GM23338 (cell line): Measurements from ENCODE around the gene ATL2. TPM values are rescaled to one million over a fixed set of nuclear protein-coding genes. Genes with fewer than 3 reads are reported as not detected.

Source experiments
- ATAC-seq: fragments of 200-7000 bp; cut with Tn5 transposase; 3 replicates; pipeline ENCODE4 v1.9.1; 2020
- DNase-seq: peaks from one replicate; pipeline ENCODE4 v3.0.0-alpha.2; 2015; ENCODE audit warnings: low spot score
- H2AFZ ChIP-seq: fragments of 200-600 bp; sonication (generic); 2 replicates; pipeline ENCODE4 v1.8.0; 2016; ENCODE audit warnings: antibody characterized with exemption, mild to moderate bottlenecking, moderate library complexity
- H3F3A ChIP-seq: fragments of 200-600 bp; sonication (generic); replicated peaks from 2 replicates; pipeline ENCODE4 v1.8.0; 2017; ENCODE audit warnings: antibody characterized with exemption, mixed run types, low read depth
- H3K27ac ChIP-seq: fragments of 200-600 bp; sonication (generic); 2 replicates; pipeline ENCODE4 v1.6.1; 2016; ENCODE audit warnings: low read depth
- H3K27me3 ChIP-seq: fragments of 200-600 bp; sonication (generic); 2 replicates; pipeline ENCODE4 v1.8.0; 2016; ENCODE audit warnings: mild to moderate bottlenecking, mixed run types, moderate library complexity; ENCODE audit not compliant: insufficient read depth
- H3K36me3 ChIP-seq: fragments of 200-600 bp; sonication (generic); 2 replicates; pipeline ENCODE4 v1.8.0; 2016; ENCODE audit warnings: mild to moderate bottlenecking; ENCODE audit not compliant: insufficient read depth
- H3K4me1 ChIP-seq: fragments of 200-600 bp; sonication (generic); 2 replicates; pipeline ENCODE4 v1.8.0; 2016; ENCODE audit warnings: mild to moderate bottlenecking, moderate library complexity; ENCODE audit not compliant: insufficient read depth
- H3K4me2 ChIP-seq: fragments of 200-600 bp; sonication (generic); 2 replicates; pipeline ENCODE4 v1.7.1; 2017; ENCODE audit warnings: mixed run types
- H3K4me3 ChIP-seq: fragments of 200-600 bp; sonication (generic); 2 replicates; pipeline ENCODE4 v1.6.1; 2016; ENCODE audit warnings: mixed run types
- H3K79me2 ChIP-seq: fragments of 200-600 bp; sonication (generic); replicated peaks from 2 replicates; pipeline ENCODE4 v1.8.0; 2017; ENCODE audit warnings: mild to moderate bottlenecking; ENCODE audit not compliant: insufficient read depth
- H3K9me2 ChIP-seq: fragments of 200-600 bp; sonication (generic); 2 replicates; pipeline ENCODE4 v1.8.0; 2017; ENCODE audit not compliant: insufficient read depth
- H4K20me1 ChIP-seq: fragments of 200-600 bp; sonication (generic); replicated peaks from 2 replicates; pipeline ENCODE4 v1.8.0; 2017; ENCODE audit warnings: mild to moderate bottlenecking; ENCODE audit not compliant: insufficient read depth
- H3K27ac Mint-ChIP-seq: 2 replicates; pipeline ENCODE4 v1.8.0; 2020; ENCODE audit warnings: inconsistent platforms, mild to moderate bottlenecking, moderate library complexity, mixed read lengths
- H3K27me3 Mint-ChIP-seq: 3 replicates; pipeline ENCODE4 v1.8.0; 2022; ENCODE audit warnings: low read depth, mild to moderate bottlenecking, moderate library complexity, mixed read lengths, inconsistent platforms; ENCODE audit not compliant: insufficient read depth, poor library complexity
- H3K36me3 Mint-ChIP-seq: 3 replicates; pipeline ENCODE4 v1.8.0; 2021; ENCODE audit warnings: low read depth, mild to moderate bottlenecking, inconsistent platforms, moderate library complexity, mixed read lengths
- H3K4me1 Mint-ChIP-seq: 3 replicates; pipeline ENCODE4 v1.8.0; 2020; ENCODE audit warnings: mild to moderate bottlenecking, inconsistent platforms, mixed read lengths
- H3K4me3 Mint-ChIP-seq: 3 replicates; pipeline ENCODE4 v1.8.0; 2021; ENCODE audit warnings: moderate library complexity, mild to moderate bottlenecking, inconsistent platforms, mixed read lengths
- H3K9me3 Mint-ChIP-seq: 3 replicates; pipeline ENCODE4 v1.8.0; 2020; ENCODE audit warnings: moderate library complexity, mild to moderate bottlenecking, inconsistent platforms, mixed read lengths
- CREB1 ChIP-seq: fragments of 250-450 bp; sonication (Bioruptor Pico); IDR thresholded peaks from 2 replicates; pipeline ENCODE4 v1.5.0; 2020; ENCODE audit warnings: low read depth, mild to moderate bottlenecking, moderate library complexity
- EZH2 ChIP-seq: fragments of 200-600 bp; sonication (generic); IDR thresholded peaks from one replicate; pipeline ENCODE4 v1.8.0; 2017; ENCODE audit warnings: antibody characterized with exemption, mild to moderate bottlenecking, low read depth; ENCODE audit not compliant: unreplicated experiment
- EZH2phosphoT487 ChIP-seq: fragments of 200-600 bp; sonication (generic); IDR thresholded peaks from one replicate; pipeline ENCODE4 v1.8.1; 2018; ENCODE audit warnings: antibody characterized with exemption; ENCODE audit not compliant: unreplicated experiment
- JUNB ChIP-seq: IDR thresholded peaks from one replicate; pipeline ENCODE4 v1.6.1; 2016; ENCODE audit warnings: antibody characterized with exemption; ENCODE audit not compliant: unreplicated experiment
- NANOG ChIP-seq: IDR thresholded peaks from 2 replicates; pipeline ENCODE4 v1.6.1; 2016; ENCODE audit warnings: antibody characterized with exemption, borderline replicate concordance
- POLR2AphosphoS5 ChIP-seq: IDR thresholded peaks from 2 replicates; pipeline ENCODE4 v1.6.1; 2016; ENCODE audit warnings: antibody characterized with exemption, low read depth
- REST ChIP-seq: IDR thresholded peaks from one replicate; pipeline ENCODE4 v1.6.1; 2018; ENCODE audit warnings: antibody characterized with exemption; ENCODE audit not compliant: unreplicated experiment
- STAT1 ChIP-seq: IDR thresholded peaks from one replicate; pipeline ENCODE4 v1.6.1; 2016; ENCODE audit warnings: antibody characterized with exemption; ENCODE audit not compliant: unreplicated experiment
- ZNF114 ChIP-seq: fragments of 250-450 bp; sonication (Bioruptor Pico); IDR thresholded peaks from 2 replicates; pipeline ENCODE4 v1.5.0; 2020; ENCODE audit warnings: mild to moderate bottlenecking, moderate library complexity
- ZNF331 ChIP-seq: fragments of 250-450 bp; sonication (Bioruptor Pico); IDR thresholded peaks from 2 replicates; pipeline ENCODE4 v1.5.0; 2020; ENCODE audit warnings: low read depth, mild to moderate bottlenecking, moderate library complexity
- polyA plus RNA-seq: library from polyadenylated mRNA; unstranded; fragments of >200 nt; fragmentation: Nextera tagmentation; extraction: Ambion mirVana; gene quantifications from 2 replicates; pipeline ENCODE4 v1.2.1, GENCODE V29; 2016
- total RNA-seq: library from RNA; depleted of rRNA; stranded (reverse); fragments of >200 nt; shearing (Covaris generic); gene quantifications from 2 replicates; pipeline ENCODE4 v1.2.3, GENCODE V29; 2014
- TF ChIP-seq, protein P1 (sequence below): fragments of 250-450 bp; sonication (Bioruptor Pico); IDR thresholded peaks from 2 replicates; pipeline ENCODE4 v1.5.0; 2020; ENCODE audit warnings: mild to moderate bottlenecking, moderate library complexity
- TF ChIP-seq, protein P2 (sequence below): IDR thresholded peaks from 2 replicates; pipeline ENCODE4 v1.6.1; 2016; ENCODE audit warnings: antibody characterized with exemption
- TF ChIP-seq, protein P3 (sequence below), 2 experiments: fragments of 200-600 bp in 1 of 2; sonication (generic) in 1 of 2; conservative IDR thresholded peaks; 2 replicates each; pipeline versions ENCODE4 v1.5.1 to v1.6.1; 2016 to 2017; ENCODE audit warnings: antibody characterized with exemption in 2 of 2, low read depth in 2 of 2, mild to moderate bottlenecking in 2 of 2, moderate library complexity in 1 of 2

The ATL2 gene
- total and polyA plus RNA-seq, 2 experiments from 2014 or later = 30.2 to 140 TPM

DNA sequence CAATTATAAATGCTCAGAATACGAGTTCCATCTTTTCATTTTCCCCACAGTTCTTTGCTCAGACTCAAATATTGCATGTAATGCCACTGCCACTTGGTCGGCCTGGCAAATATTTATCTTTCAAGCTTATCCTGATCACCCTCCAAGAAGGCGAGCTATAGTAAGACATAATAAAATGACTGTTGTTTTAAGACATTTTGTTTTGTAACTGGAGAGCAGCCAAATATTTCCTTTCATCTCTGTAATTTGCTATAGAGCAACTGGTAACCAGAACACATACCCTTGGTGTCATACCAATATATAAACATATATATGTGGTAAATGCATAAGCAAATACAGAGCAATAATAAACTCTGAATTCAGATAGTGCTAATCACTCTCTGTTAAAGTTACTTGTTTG is 7.3 kb upstream of the ATL2 start:
- no peak for ATAC-seq
- H3K4me1 ChIP-seq = 0 out of 2 replicates have a peak, but pooled peaks cover 7% of the 10 kb centered on the region
- no peaks in the 10 kb centered on the region for H3F3A ChIP-seq
- TF ChIP-seq, protein P1, sequence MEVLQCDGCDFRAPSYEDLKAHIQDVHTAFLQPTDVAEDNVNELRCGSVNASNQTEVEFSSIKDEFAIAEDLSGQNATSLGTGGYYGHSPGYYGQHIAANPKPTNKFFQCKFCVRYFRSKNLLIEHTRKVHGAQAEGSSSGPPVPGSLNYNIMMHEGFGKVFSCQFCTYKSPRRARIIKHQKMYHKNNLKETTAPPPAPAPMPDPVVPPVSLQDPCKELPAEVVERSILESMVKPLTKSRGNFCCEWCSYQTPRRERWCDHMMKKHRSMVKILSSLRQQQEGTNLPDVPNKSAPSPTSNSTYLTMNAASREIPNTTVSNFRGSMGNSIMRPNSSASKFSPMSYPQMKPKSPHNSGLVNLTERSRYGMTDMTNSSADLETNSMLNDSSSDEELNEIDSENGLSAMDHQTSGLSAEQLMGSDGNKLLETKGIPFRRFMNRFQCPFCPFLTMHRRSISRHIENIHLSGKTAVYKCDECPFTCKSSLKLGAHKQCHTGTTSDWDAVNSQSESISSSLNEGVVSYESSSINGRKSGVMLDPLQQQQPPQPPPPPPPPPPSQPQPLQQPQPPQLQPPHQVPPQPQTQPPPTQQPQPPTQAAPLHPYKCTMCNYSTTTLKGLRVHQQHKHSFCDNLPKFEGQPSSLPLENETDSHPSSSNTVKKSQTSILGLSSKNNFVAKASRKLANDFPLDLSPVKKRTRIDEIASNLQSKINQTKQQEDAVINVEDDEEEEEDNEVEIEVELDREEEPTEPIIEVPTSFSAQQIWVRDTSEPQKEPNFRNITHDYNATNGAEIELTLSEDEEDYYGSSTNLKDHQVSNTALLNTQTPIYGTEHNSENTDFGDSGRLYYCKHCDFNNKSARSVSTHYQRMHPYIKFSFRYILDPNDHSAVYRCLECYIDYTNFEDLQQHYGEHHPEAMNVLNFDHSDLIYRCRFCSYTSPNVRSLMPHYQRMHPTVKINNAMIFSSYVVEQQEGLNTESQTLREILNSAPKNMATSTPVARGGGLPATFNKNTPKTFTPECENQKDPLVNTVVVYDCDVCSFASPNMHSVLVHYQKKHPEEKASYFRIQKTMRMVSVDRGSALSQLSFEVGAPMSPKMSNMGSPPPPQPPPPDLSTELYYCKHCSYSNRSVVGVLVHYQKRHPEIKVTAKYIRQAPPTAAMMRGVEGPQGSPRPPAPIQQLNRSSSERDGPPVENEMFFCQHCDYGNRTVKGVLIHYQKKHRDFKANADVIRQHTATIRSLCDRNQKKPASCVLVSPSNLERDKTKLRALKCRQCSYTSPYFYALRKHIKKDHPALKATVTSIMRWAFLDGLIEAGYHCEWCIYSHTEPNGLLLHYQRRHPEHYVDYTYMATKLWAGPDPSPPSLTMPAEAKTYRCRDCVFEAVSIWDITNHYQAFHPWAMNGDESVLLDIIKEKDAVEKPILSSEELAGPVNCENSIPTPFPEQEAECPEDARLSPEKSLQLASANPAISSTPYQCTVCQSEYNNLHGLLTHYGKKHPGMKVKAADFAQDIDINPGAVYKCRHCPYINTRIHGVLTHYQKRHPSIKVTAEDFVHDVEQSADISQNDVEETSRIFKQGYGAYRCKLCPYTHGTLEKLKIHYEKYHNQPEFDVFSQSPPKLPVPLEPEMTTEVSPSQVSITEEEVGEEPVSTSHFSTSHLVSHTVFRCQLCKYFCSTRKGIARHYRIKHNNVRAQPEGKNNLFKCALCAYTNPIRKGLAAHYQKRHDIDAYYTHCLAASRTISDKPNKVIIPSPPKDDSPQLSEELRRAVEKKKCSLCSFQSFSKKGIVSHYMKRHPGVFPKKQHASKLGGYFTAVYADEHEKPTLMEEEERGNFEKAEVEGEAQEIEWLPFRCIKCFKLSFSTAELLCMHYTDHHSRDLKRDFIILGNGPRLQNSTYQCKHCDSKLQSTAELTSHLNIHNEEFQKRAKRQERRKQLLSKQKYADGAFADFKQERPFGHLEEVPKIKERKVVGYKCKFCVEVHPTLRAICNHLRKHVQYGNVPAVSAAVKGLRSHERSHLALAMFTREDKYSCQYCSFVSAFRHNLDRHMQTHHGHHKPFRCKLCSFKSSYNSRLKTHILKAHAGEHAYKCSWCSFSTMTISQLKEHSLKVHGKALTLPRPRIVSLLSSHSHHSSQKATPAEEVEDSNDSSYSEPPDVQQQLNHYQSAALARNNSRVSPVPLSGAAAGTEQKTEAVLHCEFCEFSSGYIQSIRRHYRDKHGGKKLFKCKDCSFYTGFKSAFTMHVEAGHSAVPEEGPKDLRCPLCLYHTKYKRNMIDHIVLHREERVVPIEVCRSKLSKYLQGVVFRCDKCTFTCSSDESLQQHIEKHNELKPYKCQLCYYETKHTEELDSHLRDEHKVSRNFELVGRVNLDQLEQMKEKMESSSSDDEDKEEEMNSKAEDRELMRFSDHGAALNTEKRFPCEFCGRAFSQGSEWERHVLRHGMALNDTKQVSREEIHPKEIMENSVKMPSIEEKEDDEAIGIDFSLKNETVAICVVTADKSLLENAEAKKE (CRISPR knock-in tag) = no peak
- TF ChIP-seq, protein P2, sequence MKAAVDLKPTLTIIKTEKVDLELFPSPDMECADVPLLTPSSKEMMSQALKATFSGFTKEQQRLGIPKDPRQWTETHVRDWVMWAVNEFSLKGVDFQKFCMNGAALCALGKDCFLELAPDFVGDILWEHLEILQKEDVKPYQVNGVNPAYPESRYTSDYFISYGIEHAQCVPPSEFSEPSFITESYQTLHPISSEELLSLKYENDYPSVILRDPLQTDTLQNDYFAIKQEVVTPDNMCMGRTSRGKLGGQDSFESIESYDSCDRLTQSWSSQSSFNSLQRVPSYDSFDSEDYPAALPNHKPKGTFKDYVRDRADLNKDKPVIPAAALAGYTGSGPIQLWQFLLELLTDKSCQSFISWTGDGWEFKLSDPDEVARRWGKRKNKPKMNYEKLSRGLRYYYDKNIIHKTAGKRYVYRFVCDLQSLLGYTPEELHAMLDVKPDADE = no peak
- TF ChIP-seq EZH2 = no peak
- no peak for TF ChIP-seq POLR2AphosphoS5
- TF ChIP-seq, protein P3, sequence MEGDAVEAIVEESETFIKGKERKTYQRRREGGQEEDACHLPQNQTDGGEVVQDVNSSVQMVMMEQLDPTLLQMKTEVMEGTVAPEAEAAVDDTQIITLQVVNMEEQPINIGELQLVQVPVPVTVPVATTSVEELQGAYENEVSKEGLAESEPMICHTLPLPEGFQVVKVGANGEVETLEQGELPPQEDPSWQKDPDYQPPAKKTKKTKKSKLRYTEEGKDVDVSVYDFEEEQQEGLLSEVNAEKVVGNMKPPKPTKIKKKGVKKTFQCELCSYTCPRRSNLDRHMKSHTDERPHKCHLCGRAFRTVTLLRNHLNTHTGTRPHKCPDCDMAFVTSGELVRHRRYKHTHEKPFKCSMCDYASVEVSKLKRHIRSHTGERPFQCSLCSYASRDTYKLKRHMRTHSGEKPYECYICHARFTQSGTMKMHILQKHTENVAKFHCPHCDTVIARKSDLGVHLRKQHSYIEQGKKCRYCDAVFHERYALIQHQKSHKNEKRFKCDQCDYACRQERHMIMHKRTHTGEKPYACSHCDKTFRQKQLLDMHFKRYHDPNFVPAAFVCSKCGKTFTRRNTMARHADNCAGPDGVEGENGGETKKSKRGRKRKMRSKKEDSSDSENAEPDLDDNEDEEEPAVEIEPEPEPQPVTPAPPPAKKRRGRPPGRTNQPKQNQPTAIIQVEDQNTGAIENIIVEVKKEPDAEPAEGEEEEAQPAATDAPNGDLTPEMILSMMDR (conservative IDR thresholded peaks at IDR 0.05; ENCODE audit: low read depth in 2 of 2) = no peak
- no peak for TF ChIP-seq STAT1
- no peak for TF ChIP-seq REST
- no peak for TF ChIP-seq NANOG
- no peak for TF ChIP-seq ZNF331 (CRISPR knock-in tag)
- no peak for TF ChIP-seq EZH2phosphoT487
- TF ChIP-seq ZNF114 (CRISPR knock-in tag) = no peak
- no peak for TF ChIP-seq JUNB
- no peak for TF ChIP-seq CREB1 (CRISPR knock-in tag)
- no peaks in the 10 kb centered on the region for H3K9me3 Mint-ChIP-seq
- H3K27ac ChIP-seq = no peak overlapping the region
- no peaks in the 10 kb centered on the region for H4K20me1 ChIP-seq
- no peak overlapping the region for H3K4me3 ChIP-seq
- peaks cover 14% of the 10 kb centered on the region for H3K4me1 Mint-ChIP-seq
- no peak overlapping the region for H2AFZ ChIP-seq
- no peaks in the 10 kb centered on the region for H3K36me3 Mint-ChIP-seq
- H3K27me3 Mint-ChIP-seq = peaks cover 6% of the 10 kb centered on the region
- H3K27ac Mint-ChIP-seq = no peak overlapping the region
- no peaks in the 10 kb centered on the region for H3K36me3 ChIP-seq
- H3K27me3 ChIP-seq = no peaks in the 10 kb centered on the region
- no peaks in the 10 kb centered on the region for H3K9me2 ChIP-seq
- H3K4me3 Mint-ChIP-seq = no peak overlapping the region
- H3K79me2 ChIP-seq = no peaks in the 10 kb centered on the region
- no peak for DNase-seq
- no peak overlapping the region for H3K4me2 ChIP-seq
